NCI-H774 (cell line): ENCODE data around the gene CABP2.

Experiments used
- DNase-seq: peaks from one replicate; lab custom pipeline; 2025; lab: John Stamatoyannopoulos, UW

Gene CABP2

GRCh38 chr11:67507864-67508485 is 15.3 kb downstream of the CABP2 start, which contains the start of gene CDK2AP2:
Gene CDK2AP2 (minus strand): TSS chr11:67508162. CDS start chr11:67508082, 80 bp downstream.
- DNase-seq: peak; percentile 100

DNA sequence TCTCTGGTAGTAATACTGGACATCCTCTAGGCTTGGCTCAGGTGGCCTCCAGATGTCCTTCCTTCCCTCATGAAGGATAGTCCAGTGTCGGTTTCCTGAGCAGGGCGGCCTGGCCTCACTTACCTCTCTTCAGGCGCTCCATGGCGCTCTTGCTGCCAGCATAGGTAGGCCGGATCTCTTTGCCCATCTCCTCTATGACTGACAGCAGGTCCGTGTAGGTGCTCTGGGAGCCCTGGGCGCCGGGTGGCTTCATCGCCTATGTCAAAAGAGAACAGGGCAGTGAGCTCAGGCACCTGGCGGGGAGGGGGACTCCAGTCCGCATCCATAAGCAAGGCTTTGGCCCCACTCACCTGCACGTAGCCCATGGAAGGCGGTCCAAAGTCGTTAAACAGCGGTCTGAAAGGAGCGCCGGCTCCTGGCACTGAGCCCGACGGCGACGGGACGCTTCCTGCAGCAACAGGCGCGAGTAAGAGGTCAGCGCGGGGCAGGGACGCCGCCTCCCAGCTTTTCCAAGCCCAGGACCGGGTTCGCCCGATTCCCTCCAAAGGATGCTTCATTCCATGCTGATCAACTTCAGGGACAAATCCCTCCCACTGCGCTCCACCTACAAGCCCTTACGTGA is 15.9 kb downstream of the CABP2 start:
- DNase-seq: no peak

- no peak for DNase-seq
Measured at GRCh38 chr11:67506426-67507051, 16.7 kb downstream of the CABP2 start.

GRCh38 chr11:67505605-67506396 is 17.4 kb downstream of the CABP2 start:
- peak; percentile 79 for DNase-seq

DNA sequence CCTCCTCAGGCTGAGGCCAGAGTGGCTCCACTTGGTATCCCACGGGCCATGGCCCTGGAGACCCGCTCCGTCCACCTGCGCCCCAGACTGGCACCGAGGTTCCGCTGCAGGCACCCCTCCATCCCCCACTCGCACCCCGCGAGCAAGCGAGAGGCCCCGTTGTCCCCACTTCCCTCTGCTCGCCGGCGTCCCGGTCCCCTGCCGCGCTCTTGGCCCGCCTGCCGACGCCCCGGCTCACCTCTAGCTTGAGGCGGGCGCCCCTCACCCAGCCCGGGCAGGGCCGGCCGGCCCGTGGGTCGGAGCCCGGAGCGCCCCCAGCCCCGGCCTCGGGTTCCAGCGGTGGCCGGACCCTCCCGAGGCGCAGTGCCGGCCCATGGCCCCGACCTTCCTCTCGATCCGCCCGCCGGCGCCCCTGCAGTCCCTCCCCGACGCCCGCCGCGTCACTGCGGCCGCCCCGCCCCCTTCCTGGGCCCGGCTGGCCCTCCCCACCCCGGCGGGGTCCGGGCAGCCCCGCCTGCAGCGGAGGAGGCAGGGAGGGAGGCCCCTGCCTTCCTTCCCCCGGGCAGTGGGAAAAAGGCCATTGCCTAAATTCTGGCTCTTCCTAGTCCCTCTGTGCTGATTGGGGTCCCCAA is 18.2 kb downstream of the CABP2 start, which contains the start of gene PITPNM1:
TSS of gene PITPNM1 (minus strand) at position 414 of the 632 bp plus-strand sequence. CDS start 1,183 bp downstream, outside the sequence.
- DNase-seq: peak; percentile 27

- peak; percentile 7 for DNase-seq
Measured at GRCh38 chr11:67504005-67504949, 19.0 kb downstream of the CABP2 start.

- no peak for DNase-seq
Measured at GRCh38 chr11:67503119-67504004, 19.9 kb downstream of the CABP2 start.

- DNase-seq: no peak
Measured at GRCh38 chr11:67502328-67502979, 20.8 kb downstream of the CABP2 start.

DNA sequence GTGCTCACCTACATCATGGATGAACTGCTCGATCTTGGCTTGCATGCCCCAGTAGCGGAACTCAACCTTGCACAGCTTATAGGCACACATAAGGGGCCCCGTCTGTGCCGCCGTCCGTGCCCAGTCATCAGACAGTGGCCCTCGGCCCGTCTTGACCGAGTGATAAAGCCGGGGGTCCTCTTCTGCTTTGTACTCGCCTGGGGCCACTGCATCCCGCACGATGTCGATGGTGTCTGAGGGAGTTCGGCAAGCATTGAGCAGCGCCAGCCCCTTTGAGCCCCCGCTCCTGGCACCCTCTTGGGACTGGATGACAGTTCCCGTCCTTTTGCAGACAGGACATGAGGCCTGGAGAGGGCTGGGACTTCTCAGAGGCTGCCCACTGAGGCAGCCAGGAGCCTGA is 21.4 kb downstream of the CABP2 start:
- no peak for DNase-seq

- no peak for DNase-seq
Measured at GRCh38 chr11:67500831-67501715, 22.2 kb downstream of the CABP2 start.

GRCh38 chr11:67500484-67500821 is 22.8 kb downstream of the CABP2 start:
- no peak for DNase-seq

DNA sequence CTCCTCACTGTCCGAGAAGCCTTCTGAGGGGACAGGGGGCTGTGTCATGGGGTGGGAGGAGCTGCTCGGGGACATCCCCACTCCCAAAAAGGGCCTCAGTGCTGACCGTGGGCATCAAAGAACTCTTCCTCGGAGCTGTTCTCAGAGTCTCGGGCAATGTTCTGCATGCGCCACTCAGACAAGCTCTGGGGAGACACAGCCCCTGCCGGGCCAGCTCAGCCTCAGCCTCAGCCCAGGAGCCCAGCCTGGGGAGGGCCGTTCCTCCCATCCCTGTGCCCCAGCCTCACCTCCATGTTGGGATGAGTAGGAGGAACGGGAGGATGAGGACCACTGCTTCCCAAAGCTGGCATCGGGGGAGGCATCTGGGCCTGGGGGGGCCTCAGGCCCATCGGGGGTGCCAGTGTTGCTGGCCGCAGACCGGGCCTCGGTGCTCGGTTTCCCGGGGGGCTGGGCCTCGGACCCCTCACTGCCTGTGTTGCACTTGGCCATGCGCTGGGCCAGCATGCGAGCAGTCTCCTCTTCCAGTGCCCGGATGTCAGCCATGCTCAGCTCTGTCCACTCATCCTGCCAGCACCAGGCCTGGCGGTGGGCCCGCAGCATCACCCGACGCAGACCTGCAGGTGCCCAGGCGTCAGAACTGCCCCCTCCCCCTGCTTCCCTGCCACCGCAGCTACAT is 23.3 kb downstream of the CABP2 start:
- DNase-seq: no peak

GRCh38 chr11:67498544-67498972 is 24.7 kb downstream of the CABP2 start:
- no peak for DNase-seq

DNA sequence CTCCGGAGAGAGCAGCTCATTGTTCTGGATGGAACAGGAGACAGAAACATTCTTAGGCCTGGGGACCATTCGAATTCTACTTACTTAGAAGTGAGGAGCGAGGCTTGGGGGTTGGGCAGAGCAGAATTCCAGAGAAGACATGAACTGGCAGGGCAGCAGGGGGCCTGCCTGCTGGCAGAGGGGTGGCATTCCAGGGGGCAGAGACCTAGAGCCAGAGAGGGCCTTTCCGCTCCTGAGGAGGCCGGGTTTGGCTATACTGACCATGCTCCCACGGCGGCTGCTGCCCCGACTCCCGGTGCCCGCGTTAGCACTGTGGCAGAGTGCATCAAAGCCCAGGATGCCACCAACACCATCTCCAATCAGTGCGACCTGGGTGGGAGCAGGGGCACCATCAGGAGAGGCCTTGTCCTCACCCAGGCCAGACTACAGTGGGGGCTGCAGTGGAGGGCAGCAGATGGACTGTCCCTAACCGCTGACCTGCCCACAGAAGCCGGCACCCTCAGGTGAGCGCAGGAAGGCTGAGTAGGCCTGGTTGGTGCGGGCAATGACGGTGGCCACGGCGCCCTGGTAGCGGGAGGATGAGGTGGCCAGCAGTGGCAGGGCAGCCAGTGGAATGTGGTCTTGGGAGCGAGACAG is 25.5 kb downstream of the CABP2 start:
- no peak for DNase-seq

GRCh38 chr11:67496113-67496512 is 27.1 kb downstream of the CABP2 start:
- no peak for DNase-seq

DNA sequence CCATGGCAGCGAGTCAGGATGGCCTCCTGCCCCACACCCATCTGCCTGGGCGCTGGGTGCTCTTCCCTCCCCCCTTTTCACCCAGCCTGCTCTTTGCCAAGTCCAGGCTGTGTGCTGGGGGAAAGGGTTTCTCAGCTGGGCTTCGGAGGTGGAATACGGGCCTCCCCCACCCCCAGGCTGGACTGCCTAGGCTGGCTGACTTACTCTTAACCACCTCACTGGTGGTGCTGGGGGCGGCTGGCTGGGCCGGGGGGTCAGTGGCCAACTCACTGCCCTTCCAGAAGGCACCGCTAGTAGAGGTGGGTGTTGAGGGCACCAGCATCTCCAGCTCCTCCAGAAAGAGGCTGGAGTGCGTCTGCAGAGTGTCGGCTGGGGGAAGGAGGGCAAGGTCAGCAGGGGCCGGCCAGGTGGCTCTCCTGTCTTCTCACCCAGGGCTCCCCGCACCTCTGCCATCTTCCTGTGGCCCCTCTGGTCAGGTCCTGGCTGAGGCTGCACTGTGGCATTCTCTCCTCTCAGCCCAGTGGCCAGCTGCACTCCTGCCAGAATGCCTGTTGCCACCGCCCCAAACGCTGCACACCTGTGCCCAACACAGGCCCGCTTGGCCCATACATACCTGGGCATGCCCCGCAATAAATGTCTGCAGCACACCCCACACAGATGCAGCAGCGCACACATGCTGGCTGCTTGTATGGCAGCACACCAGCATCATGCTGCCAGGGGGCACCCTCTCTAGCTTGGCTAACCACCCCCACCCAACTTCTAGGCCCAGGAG is 27.8 kb downstream of the CABP2 start:
- DNase-seq: no peak
